NCI-H2196 treated with DMSO at 0.1 percent for 48 hours (cell line): Measurements from ENCODE around the gene SIVA1.

Source experiments
- DNase-seq: peaks from one replicate; lab custom pipeline; 2025; ENCODE audit not compliant: unreplicated experiment; lab: John Stamatoyannopoulos, UW

Gene SIVA1

GRCh38 chr14:104782086-104782807 is 29.3 kb downstream of the SIVA1 start:
- DNase-seq, result no peak

- DNase-seq, result no peak
Observed at GRCh38 chr14:104782808-104783139, 29.8 kb downstream of the SIVA1 start.

GRCh38 chr14:104783484-104784217 is 30.7 kb downstream of the SIVA1 start:
- no peak for DNase-seq

- DNase-seq, result no peak
Observed at GRCh38 chr14:104784218-104784568, 31.2 kb downstream of the SIVA1 start.

- no peak for DNase-seq
Observed at GRCh38 chr14:104784846-104785707, 32.1 kb downstream of the SIVA1 start.

- no peak for DNase-seq
Observed at GRCh38 chr14:104785708-104786080, 32.7 kb downstream of the SIVA1 start.

GRCh38 chr14:104786091-104786586 is 33.2 kb downstream of the SIVA1 start:
- DNase-seq, result no peak

- DNase-seq, result no peak
Observed at GRCh38 chr14:104786726-104787675, 34.1 kb downstream of the SIVA1 start.

- DNase-seq, result no peak
Observed at GRCh38 chr14:104787736-104788135, 34.8 kb downstream of the SIVA1 start.

- DNase-seq, result no peak
Observed at GRCh38 chr14:104788161-104788818, 35.3 kb downstream of the SIVA1 start.

- DNase-seq, result no peak
Observed at GRCh38 chr14:104788873-104789663, 36.1 kb downstream of the SIVA1 start.

- DNase-seq, result no peak
Observed at GRCh38 chr14:104789752-104790743, 37.1 kb downstream of the SIVA1 start.

GRCh38 chr14:104791425-104791824 is 38.5 kb downstream of the SIVA1 start:
- DNase-seq, result no peak

- no peak for DNase-seq
Observed at GRCh38 chr14:104792101-104792884, 39.3 kb downstream of the SIVA1 start.

GRCh38 chr14:104792945-104793702 is 40.2 kb downstream of the SIVA1 start:
- no peak for DNase-seq

GRCh38 chr14:104793703-104793959 is 40.7 kb downstream of the SIVA1 start:
- DNase-seq, result no peak

- DNase-seq, result no peak
Observed at GRCh38 chr14:104794099-104794498, 41.2 kb downstream of the SIVA1 start.
